ENCODE data around the gene CABLES1.

CABLES1 gene

DNA sequence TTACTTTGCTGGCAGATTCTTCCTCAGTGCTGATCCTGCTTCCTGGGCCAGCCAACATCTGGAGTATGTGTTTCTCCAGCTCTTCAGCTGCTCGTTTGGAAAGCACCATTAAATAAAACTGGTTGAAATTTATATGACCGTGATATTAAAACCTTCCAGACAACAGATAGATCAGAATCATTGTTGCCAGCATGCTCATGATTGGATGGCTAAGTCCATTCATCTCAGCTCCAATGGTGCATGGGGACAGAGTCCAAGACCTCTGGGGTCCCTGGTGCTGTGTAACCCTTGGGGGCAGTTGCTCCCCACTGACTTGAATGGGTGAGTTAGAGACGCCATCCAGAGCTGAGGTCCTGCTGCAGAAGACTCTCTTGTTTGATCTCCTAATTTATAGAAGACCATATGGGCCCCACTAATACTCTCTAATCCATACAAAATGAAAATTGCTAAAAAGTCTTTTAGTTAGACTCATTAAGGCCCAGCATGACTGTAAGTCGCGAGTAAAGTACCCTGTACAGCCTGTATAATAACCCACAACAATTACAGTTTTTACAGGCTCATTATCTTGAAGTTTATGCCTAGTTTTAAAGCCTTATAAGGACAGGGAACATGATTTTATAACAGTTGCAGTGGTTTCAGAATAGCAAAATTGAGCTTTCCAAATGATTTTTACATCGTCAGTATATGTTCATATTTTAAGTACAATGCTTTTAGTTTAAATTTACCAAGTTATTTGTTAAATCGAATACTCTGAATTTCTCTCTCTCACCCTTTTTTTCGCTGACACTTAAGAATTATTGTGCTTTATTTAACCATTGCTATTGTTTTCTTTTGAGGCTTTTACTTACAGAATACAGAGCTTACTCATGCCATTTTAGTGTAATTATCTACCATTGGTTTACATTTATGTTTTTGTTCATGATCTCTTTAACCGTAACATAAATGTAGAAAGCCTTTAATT, 60.0 kb downstream of the CABLES1 start:
- no peak for DNase-seq

DNA sequence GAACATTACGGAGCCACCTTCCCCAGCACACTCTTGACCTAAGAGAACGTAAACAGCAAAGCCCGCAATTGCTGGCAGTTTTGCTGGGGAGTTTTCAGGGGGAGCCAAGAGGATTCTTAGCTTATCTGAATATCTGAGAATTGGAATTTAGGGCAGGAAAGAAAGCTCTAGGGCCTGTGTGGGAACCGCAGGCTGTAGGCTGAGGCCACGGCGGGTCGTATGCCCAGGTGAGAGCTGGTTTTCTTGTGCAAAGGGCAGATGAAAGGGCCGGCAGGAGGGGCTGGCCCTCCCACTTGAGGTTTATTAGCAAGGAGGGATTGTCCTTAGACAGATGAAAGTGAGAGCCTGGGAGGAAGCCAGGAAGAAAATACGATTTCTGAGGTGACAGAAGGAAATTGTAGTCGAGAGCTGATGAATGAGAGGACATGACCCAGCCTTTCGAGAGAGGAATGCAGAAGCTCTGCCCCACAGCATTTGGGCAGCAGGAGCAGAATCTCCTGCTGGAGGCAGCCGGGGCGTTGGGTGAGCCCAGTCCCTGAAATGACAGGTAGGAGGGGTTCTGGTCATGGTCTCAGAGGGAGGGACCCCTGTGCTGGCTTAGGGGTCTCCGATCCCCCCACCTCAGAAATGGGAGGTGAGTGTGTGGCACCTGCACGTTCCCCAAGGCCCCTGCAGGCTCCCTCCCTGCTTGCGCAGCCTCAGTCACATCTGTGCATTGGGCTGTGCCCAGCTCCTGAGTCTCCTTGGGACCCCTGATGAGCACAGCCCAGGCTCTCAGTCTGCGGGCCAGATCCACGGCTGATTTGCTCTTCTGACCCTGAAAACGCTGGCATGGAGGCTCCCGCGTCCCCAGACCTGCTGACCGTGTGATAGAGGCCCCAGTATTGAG, 61.1 kb downstream of the CABLES1 start:
- DNase-seq = no peak

DNA sequence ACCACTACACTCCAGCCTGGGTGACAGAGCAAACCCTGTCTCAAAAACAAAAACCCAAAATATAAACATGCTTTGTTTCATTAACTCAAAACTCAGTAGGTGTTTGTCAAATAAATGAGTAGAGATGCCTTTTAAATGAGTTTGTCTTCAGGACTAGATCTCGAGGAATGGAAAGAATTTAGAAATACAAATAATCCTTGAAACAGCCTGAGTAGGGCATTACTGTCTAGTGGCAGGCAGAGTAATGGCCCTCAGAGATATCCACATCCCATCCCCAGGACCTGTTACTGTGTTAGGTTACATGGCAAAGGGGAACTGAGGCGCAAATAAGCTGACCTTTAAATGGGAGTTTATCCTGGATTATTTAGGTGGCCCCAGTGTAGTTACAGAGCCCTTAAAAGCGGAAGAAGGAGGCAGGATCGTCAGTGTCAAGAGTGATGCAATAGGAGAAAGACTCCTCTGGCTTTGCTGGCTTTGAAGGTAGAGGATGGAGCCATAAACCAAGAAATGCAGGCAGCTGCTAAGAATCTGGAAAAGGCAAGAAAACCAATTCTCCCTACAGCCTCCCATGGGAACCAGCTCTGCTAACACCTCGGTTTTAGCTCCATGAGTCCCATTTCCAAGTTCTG, 63.0 kb downstream of the CABLES1 start:
- DNase-seq = no peak

DNA sequence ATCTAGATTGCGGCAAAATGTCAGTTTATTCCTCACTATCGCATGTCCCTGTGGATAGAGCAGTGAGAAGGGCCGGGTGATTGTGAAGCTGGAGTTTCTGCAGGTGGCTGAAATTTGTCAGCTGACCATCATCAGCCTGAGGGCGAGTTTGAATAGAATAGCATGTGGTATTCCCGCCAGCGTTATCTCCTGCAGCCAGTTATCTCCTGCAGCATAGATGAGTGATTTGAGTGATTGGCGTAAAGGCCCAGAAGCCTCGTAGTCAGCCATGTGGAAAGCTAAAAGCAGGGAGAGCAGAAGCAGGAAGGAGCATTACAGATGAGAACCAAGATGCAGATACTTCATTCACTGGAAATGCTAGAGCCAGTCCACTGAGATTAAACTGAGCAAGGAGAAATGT, 65.5 kb downstream of the CABLES1 start:
- DNase-seq = no peak

DNA sequence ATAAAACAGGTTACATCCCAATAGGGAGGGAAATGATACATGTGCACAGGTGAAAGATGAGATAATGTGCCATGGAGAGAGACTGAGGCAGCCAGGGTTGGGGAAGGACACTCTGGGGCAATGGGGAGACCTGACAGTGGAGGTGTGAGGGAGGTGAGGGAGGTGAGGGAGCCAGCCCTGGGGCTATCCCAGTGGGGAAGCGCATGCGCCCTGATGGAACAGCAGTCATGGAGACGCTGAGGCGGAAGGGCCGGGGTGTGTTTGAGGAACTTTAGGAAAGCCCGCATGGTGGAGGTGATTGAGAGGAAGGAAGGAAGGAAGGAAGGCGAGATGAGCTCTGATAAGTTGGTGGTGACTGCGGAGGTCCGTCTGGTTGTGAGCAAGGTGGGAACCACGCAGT, 66.5 kb downstream of the CABLES1 start:
- no peak for DNase-seq

DNA sequence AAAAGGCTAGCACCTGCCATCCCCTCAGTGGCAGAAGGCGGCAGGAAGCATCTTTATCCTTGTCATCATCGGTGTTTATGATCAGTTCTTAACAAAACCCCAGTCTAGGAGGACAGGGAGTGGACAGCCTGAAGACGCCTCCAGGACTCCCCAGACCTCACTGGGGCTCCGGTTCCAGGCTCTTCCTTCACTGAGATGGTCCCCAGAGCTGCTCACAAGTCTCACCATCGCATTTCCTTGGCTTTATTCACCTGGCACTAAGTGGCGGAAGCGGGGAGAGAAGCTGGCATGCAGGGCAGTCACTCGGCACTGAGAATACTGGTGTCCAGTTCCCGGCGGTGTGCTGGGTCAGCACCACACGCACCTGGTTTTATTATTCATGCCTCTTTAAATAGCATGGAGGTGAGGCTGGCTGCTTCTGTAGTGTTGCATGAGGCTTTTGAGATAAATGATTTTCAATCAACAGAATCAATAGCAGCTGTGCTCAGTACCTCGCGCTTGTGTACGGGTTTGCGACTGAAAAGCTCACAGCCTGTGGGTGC, 68.7 kb downstream of the CABLES1 start:
- no peak for DNase-seq

DNA sequence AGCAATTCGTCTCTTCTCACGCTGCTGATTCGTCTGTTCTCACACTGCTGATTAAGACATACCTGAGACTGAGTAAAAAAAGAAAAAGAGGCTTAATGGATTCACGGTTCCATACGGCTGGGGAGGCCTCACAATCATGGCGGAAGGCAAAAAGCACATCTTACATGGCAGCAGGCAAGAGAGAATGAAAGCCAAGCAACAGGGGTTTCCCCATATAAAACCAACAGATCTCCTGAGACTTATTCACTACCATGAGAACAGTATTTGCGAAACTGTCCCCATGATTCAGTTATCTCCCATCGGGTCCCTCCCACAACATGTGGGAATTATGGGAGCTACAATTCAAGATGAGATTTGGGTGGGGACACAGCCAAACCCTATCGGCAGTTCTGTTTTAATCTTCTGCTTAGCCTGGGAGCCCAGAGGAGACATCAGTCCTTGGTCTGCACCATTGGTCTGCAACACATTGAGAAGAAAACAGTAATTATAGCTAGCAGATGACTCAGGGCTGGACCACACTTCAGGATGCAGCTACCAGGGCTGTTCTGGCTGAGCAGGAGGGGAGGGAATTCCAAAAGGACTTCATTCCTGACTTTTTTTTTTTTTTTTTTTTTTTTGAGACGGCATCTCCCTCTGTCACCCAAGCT, 69.4 kb downstream of the CABLES1 start:
- DNase-seq = no peak

DNA sequence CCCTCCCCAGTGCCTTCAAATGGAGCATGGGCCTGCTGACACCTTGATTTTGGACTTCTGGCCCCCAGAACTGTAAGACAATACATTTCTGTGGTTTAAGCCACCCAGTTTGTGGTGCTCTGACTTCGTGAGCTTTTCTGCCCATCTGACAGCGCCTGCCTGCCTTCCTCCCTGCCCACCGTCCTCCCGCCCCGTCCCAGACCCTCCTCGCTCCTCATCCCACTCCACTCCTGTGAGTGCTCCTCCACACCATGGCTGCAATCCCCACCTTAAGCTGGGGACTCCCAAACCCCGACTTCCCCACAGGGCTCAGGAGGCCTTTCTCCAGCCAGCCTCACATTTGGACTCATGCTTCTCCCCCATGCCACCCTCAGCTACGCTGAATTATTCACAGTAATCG, 70.7 kb downstream of the CABLES1 start:
- DNase-seq = no peak

DNA sequence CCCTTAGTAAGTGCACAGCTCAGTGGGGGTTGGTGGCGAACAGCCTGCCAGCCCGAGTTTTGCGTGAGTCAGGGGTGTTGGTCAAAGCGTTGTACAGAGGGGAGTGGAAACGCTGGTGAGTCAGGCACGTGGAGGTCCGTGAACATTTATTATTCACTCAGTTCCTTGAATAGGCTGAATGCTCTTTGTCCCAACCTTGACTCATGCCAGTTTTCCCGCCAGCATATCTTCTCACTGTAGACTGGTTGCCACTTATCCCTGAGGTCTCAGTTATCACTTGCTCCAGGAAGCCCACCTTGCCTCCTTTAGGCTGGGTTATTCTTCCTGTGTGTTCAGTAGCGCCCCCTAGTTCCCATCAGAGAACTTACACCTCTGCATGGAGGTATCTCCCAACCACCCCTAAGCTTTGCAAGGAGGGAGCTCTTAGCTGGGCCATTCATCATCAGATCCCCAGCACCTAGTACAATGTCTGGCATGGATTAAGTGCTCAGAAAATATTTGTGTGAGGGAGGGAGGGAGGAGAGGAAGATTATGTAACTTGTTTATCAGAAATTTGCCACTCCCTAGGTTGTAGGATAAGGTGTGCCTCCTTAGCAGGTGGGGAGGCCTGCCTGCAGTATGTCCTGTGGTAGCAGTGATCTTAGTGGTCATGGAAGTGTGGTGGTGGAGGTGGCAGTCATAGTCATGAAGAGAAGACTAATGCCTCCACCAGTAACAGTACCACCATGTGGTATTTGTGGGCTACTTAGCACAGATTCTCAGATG, 72.1 kb downstream of the CABLES1 start:
- DNase-seq = no peak

DNA sequence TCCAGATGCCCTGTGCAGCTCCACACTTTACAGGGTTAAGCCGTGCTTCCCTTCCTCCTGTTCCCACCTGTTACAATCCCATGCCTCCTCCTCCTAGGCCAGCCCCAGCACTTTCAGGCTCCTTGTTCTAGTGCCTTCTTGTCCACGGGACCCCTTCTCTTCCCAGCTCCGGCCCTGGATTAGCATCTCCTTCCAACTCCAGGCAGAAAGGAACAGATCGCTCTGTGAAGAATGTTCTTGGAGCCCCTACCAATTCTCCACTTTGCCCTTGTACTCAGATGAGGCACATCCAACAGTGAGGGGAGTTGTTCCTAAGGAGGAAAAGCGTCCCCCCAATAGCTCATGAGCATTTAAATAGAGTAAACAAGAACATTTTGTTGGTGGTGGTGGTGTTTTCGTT, 72.7 kb downstream of the CABLES1 start:
- no peak for DNase-seq

DNA sequence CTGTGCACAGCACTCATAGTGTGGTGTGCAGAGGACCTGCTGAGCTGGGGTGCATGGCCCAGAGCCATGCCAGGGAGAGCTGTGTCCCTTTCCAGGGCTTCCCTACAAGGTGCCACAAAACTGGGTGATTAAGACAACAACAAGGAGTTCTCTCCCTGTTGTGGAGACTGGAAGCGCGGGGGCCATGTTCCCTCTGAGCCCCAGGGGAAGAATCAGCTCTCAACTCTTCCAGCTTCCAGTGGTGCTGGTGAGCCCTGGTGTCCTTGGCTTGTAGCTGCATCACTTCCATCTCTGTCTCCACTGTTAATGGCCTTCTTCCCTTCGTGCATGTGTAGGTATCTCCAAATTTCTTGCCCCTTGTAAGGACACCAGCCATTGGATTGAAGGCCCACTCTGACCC, 73.3 kb downstream of the CABLES1 start:
- DNase-seq = no peak

DNA sequence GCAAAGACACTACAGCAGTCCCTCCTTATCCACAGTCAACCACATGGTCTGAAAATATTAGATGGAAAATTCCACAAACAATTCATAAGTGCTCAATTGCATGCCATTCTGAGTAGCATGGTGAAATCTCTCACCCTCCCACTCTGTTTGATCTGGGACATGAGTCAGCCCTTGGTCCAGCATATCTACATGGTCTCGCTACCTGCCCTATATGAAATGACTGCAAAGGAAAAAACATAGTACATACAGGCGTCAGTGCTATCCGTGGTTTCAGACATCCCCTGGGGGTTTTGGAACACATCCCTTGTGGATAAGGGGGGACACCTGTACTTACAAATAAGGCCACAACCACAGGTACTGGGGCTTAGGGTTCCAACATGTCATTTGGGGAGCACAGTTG, 73.7 kb downstream of the CABLES1 start:
- peak in 1 of 4 experiments; percentile 31 for DNase-seq

DNA sequence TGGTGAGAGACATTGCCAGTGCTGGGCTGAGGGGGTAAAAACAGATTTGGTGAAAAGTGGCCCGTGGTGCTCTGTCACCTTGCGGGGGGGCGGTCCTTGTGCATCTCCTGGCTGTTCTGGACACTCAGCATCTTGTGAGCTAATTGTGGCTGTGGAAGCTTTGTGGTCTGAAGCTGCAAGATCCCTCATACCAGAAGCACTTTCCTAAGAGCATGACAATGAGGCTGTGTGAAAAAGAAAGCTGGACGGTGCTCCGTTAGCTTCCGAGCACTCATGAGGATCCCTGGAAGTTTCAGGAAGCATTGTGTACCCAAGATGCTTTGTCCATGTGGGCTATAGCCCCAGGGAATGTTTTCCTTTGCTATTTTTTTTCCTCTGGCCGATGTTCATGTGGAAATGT, 74.5 kb downstream of the CABLES1 start:
- no peak for DNase-seq

DNA sequence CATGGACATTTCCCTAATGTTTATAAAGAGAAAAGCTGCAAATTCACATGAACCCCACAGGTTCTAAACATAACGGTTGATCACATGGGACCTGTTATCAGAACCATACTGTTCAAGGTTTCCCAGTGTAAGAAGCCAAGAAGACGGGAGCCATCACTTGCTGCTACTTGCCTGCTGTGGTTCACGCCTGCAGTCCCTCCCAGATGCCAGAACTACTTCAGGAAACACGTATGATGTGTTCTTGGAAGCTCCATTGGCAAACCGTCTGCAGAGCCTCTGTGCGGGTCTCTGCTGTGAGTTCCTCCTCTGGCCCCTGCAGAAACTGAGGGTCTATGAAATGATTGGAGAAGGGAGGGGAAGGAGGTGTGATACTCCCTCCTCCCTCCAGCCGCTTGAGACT, 75.2 kb downstream of the CABLES1 start:
- no peak for DNase-seq

DNA sequence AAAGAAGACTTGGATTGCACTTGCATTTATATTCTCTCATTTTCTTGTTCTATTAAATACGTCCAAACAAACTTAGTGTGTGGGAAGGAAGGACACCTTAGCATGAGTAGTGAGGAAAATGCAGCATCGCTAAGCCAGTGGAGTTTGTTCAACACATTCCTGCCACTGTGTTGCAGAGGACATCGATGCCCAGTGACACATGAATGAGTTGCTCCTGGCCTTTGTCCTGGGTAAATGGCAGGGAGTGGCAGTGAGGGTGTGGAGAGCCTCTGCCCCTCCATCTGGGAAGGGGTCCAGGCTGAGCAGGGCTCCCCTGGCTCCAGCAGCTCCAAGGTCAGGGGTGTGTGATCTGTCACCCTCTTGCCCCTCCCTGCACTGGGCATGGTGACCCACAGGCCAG, 75.9 kb downstream of the CABLES1 start:
- DNase-seq = no peak

DNA sequence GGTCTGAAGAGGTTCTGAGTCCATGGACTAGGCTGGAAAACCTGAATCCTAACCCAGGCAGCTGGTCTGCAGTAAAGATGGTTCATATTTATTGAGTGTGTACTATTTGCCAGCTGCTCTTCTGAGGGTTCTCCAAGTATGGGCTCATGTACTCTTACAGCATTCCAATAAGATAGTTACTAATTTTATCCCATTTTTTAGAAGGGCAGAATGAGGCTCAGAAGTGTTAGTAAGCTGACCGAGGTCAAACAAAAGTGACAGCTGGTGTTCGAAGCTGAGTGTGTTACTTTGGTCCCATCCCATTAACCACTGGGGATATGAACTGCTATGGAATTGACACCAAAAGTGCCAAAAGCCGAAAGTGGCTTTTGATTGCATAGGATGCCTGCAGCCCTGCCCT, 76.9 kb downstream of the CABLES1 start:
- no peak for DNase-seq

DNA sequence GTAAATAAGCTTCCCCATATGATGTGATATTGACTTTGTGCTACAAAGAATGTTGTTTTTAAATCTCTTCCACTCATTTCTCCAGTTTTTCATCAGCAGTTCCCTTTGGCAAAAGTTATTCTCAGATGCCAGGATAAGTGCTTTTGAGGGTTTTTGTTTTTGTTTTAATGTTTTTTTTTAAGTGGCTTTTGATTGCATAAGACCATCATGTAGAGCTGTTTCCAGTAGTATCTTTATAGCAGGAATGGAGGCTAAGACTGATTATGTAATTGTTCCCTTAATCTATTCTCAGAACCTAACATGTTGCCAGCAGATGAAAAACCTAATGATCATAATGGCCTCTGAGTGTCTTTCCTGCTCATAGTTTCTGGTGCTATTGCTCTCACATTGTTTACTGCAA, 77.9 kb downstream of the CABLES1 start:
- no peak for DNase-seq

DNA sequence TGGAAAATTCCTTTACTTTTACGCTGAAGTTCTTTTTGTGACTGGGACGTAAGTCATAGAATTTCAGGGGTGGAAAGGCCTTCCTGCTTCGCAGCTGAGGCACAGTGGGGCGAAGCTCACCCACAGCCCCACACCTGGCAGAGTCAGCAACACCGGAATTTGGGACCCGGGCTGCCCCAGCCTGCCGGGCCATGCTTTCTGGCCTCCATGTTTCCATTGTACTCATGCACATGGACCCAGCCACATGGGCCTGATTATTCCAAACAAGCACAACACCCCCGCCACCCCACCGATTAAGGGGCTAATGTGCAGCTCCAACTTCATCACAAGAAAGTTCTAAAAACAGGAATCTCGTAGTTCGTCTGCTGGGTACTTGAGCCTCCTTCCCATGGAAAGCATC, 82.5 kb downstream of the CABLES1 start:
- no peak for DNase-seq

DNA sequence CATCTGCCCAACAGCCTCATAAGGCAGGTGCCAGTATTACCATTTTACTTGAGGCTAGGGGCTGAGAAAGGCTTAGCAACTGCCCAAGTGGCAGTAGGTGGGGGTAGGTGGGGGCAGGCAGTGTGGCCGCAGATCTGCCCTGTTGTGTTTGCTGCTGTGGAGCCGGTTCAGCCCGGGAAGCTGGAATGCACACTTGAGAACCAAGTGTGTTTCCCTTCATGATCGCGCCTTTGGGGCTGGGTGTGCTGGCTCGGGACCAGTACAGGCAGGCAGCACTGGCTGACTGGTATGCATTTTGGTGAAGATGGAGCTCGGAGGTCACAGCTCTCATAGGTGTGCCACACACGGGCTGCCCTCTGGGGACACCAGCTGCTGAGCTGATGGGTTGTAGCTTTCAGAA, 85.1 kb downstream of the CABLES1 start:
- DNase-seq = no peak

DNA sequence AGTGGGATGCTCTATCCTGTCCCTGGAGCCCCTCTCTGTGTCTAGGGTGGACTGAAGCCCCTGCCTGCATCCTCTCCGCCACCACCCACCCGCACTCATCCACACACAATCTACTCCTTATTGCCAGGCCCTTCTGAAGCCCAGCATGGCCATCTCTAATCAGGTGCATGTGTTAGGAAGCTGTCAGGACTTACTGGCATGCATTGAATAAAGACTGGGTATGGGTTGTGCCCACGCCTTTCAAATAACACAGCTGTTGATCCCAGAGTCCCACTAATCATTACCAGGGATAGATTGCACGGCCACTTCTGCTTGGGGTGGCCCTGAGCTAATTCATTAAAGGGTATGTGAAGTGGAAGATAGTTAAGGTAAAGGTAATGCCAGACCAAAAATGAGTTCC, 88.4 kb downstream of the CABLES1 start:
- DNase-seq = no peak

DNA sequence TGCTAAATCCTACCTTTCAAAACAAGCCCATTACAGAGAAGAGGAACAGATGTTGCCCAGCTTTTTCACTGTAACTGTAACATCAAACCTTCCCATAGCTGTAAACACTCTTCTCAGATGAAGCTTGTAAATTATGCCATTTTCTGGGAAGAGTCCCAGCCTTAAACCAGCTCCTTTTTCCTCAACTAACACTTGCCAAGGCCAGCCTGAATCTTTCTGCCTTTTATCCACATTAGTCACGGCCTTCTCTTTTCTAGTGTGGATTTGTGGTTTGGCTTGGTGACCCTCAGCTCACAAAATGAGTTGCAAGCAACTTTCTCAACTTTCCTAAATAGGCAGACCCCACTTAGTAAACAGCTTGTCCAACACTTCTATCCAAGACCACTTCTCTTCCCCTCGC, 90.2 kb downstream of the CABLES1 start:
- DNase-seq = peak in 1 of 4 experiments; percentile 14

DNA sequence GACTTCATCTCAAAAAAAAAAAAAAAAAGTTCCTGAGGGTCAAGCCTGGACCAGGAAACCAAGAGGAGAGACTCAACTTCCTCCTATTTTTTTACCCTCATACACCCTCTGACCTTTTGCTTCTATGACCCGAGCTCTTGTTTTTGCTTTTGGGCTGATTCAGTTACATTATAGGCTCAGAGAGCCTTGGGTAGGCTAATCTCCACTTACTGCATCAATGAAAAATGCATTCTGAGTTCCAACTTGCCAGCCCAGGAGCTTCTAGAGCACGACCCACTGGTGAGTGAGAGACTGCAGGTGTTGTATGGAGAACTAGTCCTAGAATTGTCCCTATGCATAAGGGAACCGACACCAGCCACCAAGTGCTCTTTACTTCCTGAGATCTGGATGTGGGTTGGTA, 91.1 kb downstream of the CABLES1 start:
- DNase-seq = peak in 2 of 4 experiments; percentile 34 to 42

All from suppressor macrophage (primary cell).